Liver (tissue), 9 donors: ENCODE measurements around the gene CCNY. TPM values are rescaled to one million over a fixed set of nuclear protein-coding genes. Genes with fewer than 3 reads are reported as not detected.
"Not testable (repeated sequence)": the region's sequence is repeated elsewhere in the genome, so short reads cannot be mapped to it uniquely, and the experiment has no call there.

Source experiments
- DNase-seq: peaks from one replicate; pipeline ENCODE4 v3.0.0-alpha.2; 2017; ENCODE audit warnings: low spot score
- H3K27ac ChIP-seq, 2 donors: one replicate each; pipeline ENCODE4 v1.7.0; 2013; ENCODE audit warnings: inconsistent platforms in 2 of 2, low read length in 2 of 2, control low read depth in 1 of 2, low read depth in 1 of 2, mild to moderate bottlenecking in 1 of 2
- H3K27me3 ChIP-seq, 4 donors: one replicate each; pipeline versions ENCODE4 v1.6.1 to v1.7.0; 2013; ENCODE audit warnings: low read length in 3 of 4, inconsistent platforms in 1 of 4, mild to moderate bottlenecking in 1 of 4, moderate library complexity in 1 of 4; ENCODE audit not compliant: control insufficient read depth in 4 of 4, insufficient read depth in 4 of 4
- H3K36me3 ChIP-seq, 4 donors: one replicate each; pipeline versions ENCODE4 v1.6.1 to v1.7.0; 2013; ENCODE audit warnings: low read length in 3 of 4, mild to moderate bottlenecking in 3 of 4, low read depth in 1 of 4, moderate library complexity in 1 of 4; ENCODE audit not compliant: control insufficient read depth in 4 of 4, insufficient read depth in 3 of 4
- H3K4me1 ChIP-seq, 4 donors: one replicate each; pipeline versions ENCODE4 v1.6.1 to v1.7.0; 2013; ENCODE audit warnings: low read length in 3 of 4, mild to moderate bottlenecking in 3 of 4, moderate library complexity in 1 of 4; ENCODE audit not compliant: control insufficient read depth in 4 of 4, insufficient read depth in 4 of 4
- H3K4me3 ChIP-seq, 3 donors: one replicate each; pipeline versions ENCODE4 v1.6.1 to v1.7.0; 2013; ENCODE audit warnings: low read length in 3 of 3, control low read depth in 1 of 3, low read depth in 1 of 3, mild to moderate bottlenecking in 1 of 3
- H3K9ac ChIP-seq, 2 donors: one replicate each; pipeline ENCODE4 v1.7.0; 2013; ENCODE audit warnings: low read length in 2 of 2, mild to moderate bottlenecking in 2 of 2, moderate library complexity in 2 of 2, control low read depth in 1 of 2, low read depth in 1 of 2
- H3K9me3 ChIP-seq, 4 donors: one replicate each; pipeline versions ENCODE4 v1.6.1 to v1.7.0; 2013; ENCODE audit warnings: low read length in 3 of 4; ENCODE audit not compliant: control insufficient read depth in 4 of 4
- ATF3 ChIP-seq: IDR thresholded peaks from 2 replicates; pipeline ENCODE4 v1.6.1; 2016; ENCODE audit warnings: antibody characterized with exemption
- EGR1 ChIP-seq, 2 donors: IDR thresholded peaks; 2 replicates each; pipeline ENCODE4 v1.6.1; 2016 to 2018; ENCODE audit warnings: antibody characterized with exemption in 2 of 2, low read depth in 2 of 2
- FOXA1 ChIP-seq: IDR thresholded peaks from 2 replicates; pipeline ENCODE4 v1.6.1; 2016; ENCODE audit warnings: antibody characterized with exemption
- FOXA2 ChIP-seq: IDR thresholded peaks from 2 replicates; pipeline ENCODE4 v1.6.1; 2016; ENCODE audit warnings: antibody characterized with exemption
- GABPA ChIP-seq, 2 donors: IDR thresholded peaks in 1 of 2; conservative IDR thresholded peaks in 1 of 2; 2 replicates each; pipeline ENCODE4 v1.6.1; 2016; ENCODE audit warnings: antibody characterized with exemption in 2 of 2, mild to moderate bottlenecking in 1 of 2, moderate library complexity in 1 of 2
- HNF4A ChIP-seq, 2 donors: conservative IDR thresholded peaks; 2 replicates each; pipeline ENCODE4 v1.6.1; 2016; ENCODE audit warnings: antibody characterized with exemption in 2 of 2, mild to moderate bottlenecking in 2 of 2
- HNF4G ChIP-seq: IDR thresholded peaks from 2 replicates; pipeline ENCODE4 v1.6.1; 2016; ENCODE audit warnings: antibody characterized with exemption
- MAX ChIP-seq: IDR thresholded peaks from 2 replicates; pipeline ENCODE4 v1.6.1; 2016; ENCODE audit warnings: antibody characterized with exemption
- RAD21 ChIP-seq, 2 donors: IDR thresholded peaks; 2 replicates each; pipeline ENCODE4 v1.6.1; 2016; ENCODE audit warnings: antibody characterized with exemption in 2 of 2, mild to moderate bottlenecking in 2 of 2
- REST ChIP-seq: IDR thresholded peaks from 2 replicates; pipeline ENCODE4 v1.6.1; 2016; ENCODE audit warnings: antibody characterized with exemption, mild to moderate bottlenecking
- SP1 ChIP-seq: IDR thresholded peaks from 2 replicates; pipeline ENCODE4 v1.6.1; 2018; ENCODE audit warnings: antibody characterized with exemption, mild to moderate bottlenecking
- YY1 ChIP-seq: IDR thresholded peaks from 2 replicates; pipeline ENCODE4 v1.6.1; 2016; ENCODE audit warnings: antibody characterized with exemption, mild to moderate bottlenecking
- ZBTB33 ChIP-seq: IDR thresholded peaks from 2 replicates; pipeline ENCODE4 v1.6.1; 2016; ENCODE audit warnings: antibody characterized with exemption
- WGBS: extraction: QIAGEN DNeasy Blood & Tissue Kit; methylation state at CpG from one replicate; pipeline ENCODE4 v1.1.7; 2013; 5-methylcytosine and 5-hydroxymethylcytosine counted together
- polyA plus RNA-seq, 2 donors: library from polyadenylated mRNA; stranded (reverse) in 1 of 2; unstranded in 1 of 2; fragments of 200-250 nt in 1 of 2; fragments of >200 nt in 1 of 2; fragmentation: Nextera tagmentation in 1 of 2; extraction: Ambion mirVana in 1 of 2; gene quantifications; one replicate each; pipeline versions ENCODE4 v1.2.1 to v1.2.3, GENCODE V29; 2013 to 2015
- total RNA-seq, 2 donors: library from RNA; depleted of rRNA; stranded (reverse); fragments of >200 nt; gene quantifications; one replicate each; pipeline ENCODE4 v1.2.3, GENCODE V29; 2014
- donor health status: healthy.
- donor health status: healthy.
- donor health status: healthy.
- donor health status: healthy.
- donor health status: healthy.

The CCNY gene
- total and polyA plus RNA-seq, 4 donors: 17.6 to 38.4 (median 21.8) TPM

- WGBS: 96% methylated on average over 5 of the region's 5 CpGs
- H3K9ac ChIP-seq, DNase-seq, H3K9me3 ChIP-seq, H3K4me1 ChIP-seq, H3K27me3 ChIP-seq, H3K4me3 ChIP-seq, H3K27ac ChIP-seq, H3K36me3 ChIP-seq: not testable (repeated sequence)
Measured at GRCh38 chr10:35403491-35403890, 67.2 kb downstream of the CCNY start.

- H3K9me3 ChIP-seq, H3K36me3 ChIP-seq, DNase-seq, H3K27me3 ChIP-seq, H3K27ac ChIP-seq, H3K4me1 ChIP-seq, H3K9ac ChIP-seq, H3K4me3 ChIP-seq: not testable (repeated sequence)
- 71% methylated on average over 2 of the region's 2 CpGs for WGBS
Measured at GRCh38 chr10:35404077-35404476, 67.8 kb downstream of the CCNY start.

GRCh38 chr10:35406003-35406630 lies 69.8 kb downstream of the CCNY start:
- not testable (repeated sequence) for H3K4me3 ChIP-seq, H3K36me3 ChIP-seq, H3K9ac ChIP-seq, DNase-seq, H3K9me3 ChIP-seq, H3K27me3 ChIP-seq, H3K27ac ChIP-seq
- H3K4me1 ChIP-seq: peaks cover 0 to 13% (median 7%) of the 10 kb centered on the region in 4 donors
- WGBS: 79% methylated on average over 5 of the region's 5 CpGs

GRCh38 chr10:35407696-35408095 lies 71.4 kb downstream of the CCNY start:
- WGBS: 97% methylated on average over 12 of the region's 12 CpGs

GRCh38 chr10:35409094-35409582 lies 72.8 kb downstream of the CCNY start:
- DNase-seq: no peak
- H3K36me3 ChIP-seq: no peaks in the 10 kb centered on the region
- WGBS: 89% methylated on average over 2 of the region's 2 CpGs
- H3K9ac ChIP-seq: no peak overlapping the region
- no peak overlapping the region for H3K27ac ChIP-seq
- no peaks in the 10 kb centered on the region for H3K9me3 ChIP-seq
- no peak overlapping the region for H3K4me3 ChIP-seq
- H3K27me3 ChIP-seq: no peaks in the 10 kb centered on the region
- TF ChIP-seq FOXA2 (no peak), HNF4A (conservative IDR thresholded peaks at IDR 0.05) (no peak), MAX (no peak), SP1 (no peak), REST (no peak), HNF4G (no peak), RAD21 (IDR thresholded peaks at IDR 0.05) (no peak), GABPA (IDR thresholded peaks at IDR 0.05 in 1 of 2, conservative IDR thresholded peaks at IDR 0.05 in 1 of 2) (no peak), FOXA1 (no peak), EGR1 (IDR thresholded peaks at IDR 0.05; ENCODE audit: low read depth in 2 of 2) (no peak), ZBTB33 (no peak), YY1 (no peak), ATF3 (no peak)
- H3K4me1 ChIP-seq: peaks cover 0 to 17% (median 7%) of the 10 kb centered on the region in 4 donors

More at GRCh38 chr10:35407696-35408095, 71.4 kb downstream of the CCNY start:
- H3K4me1 ChIP-seq: peaks cover 0 to 17% (median 7%) of the 10 kb centered on the region in 4 donors
- DNase-seq, H3K27ac ChIP-seq, H3K27me3 ChIP-seq, H3K4me3 ChIP-seq, H3K9me3 ChIP-seq, H3K9ac ChIP-seq, H3K36me3 ChIP-seq: not testable (repeated sequence)
